Stromal cell of bone marrow (primary cell): Measurements from ENCODE around the gene FN3KRP.
"Not testable (repeated sequence)": the region's sequence is repeated elsewhere in the genome, so short reads cannot be mapped to it uniquely, and the experiment has no call there.

ENCODE experiments used
- DNase-seq: peaks from one replicate; pipeline ENCODE4 v3.0.0-alpha.2; 2012; ENCODE audit warnings: low read depth

FN3KRP gene

GRCh38 chr17:82744736-82745135 is 28.2 kb downstream of the FN3KRP start:
- DNase-seq, result not testable (repeated sequence)

DNA sequence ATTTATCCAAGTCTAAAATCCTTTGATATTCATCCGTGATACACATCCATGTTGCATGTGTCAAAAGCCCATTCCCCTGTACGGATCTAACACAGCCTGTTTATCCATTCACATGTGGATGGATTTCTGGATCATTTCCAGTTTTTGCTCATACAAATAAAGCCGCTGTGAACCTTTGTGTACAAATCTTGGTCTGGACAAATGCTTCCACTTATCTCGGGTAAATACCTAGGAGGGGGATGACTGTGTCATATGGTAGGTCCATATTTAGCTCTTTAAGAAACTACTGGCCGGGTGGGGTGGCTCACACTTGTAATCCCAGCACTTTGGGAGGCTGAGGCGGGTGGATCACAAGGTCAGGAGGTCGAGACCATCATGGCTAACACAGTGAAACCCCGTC is 29.0 kb downstream of the FN3KRP start:
- DNase-seq, result no peak

DNA sequence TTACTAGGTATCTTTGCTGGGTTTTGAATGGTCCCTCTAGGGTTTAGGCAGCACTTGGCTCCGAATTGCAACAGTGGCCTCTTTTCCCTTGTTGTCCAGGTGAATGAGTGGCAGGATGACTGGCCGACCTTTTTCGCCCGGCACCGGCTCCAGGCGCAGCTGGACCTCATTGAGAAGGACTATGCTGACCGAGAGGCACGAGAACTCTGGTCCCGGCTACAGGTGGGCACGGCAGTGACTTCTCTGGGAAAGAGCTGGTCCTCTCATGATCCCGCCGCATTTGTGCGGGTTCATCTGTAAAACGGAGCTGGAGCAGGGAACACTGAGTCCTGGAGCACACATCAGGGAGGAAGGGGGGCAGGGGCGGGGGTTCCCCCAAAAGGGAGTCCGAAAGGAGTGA is 32.2 kb downstream of the FN3KRP start:
- no peak for DNase-seq

- no peak for DNase-seq
Observed at GRCh38 chr17:82750241-82750908, 33.9 kb downstream of the FN3KRP start.

GRCh38 chr17:82751171-82751570 is 34.7 kb downstream of the FN3KRP start:
- no peak for DNase-seq

GRCh38 chr17:82751571-82752370 is 35.3 kb downstream of the FN3KRP start, which contains the start of gene TBCD:
TSS of gene TBCD (plus strand) at chr17:82752065. CDS start at chr17:82752194, 129 bp downstream.
- DNase-seq, result peak; percentile 68

- DNase-seq, result no peak
Observed at GRCh38 chr17:82752371-82753200, 36.1 kb downstream of the FN3KRP start.

DNA sequence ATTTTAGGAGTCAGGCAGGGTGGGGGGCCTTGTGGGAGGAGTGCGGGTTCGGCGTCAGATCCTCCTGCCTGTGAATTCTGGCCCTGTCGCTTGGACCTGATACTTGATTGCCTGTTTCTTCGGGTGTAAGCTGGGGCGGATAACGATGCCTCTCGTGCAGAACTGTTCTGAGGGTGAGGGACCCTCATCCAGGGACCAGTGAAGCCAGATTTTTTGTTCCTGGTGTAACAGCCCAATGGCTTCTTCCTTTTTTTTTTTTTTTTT is 36.6 kb downstream of the FN3KRP start:
- no peak for DNase-seq

DNA sequence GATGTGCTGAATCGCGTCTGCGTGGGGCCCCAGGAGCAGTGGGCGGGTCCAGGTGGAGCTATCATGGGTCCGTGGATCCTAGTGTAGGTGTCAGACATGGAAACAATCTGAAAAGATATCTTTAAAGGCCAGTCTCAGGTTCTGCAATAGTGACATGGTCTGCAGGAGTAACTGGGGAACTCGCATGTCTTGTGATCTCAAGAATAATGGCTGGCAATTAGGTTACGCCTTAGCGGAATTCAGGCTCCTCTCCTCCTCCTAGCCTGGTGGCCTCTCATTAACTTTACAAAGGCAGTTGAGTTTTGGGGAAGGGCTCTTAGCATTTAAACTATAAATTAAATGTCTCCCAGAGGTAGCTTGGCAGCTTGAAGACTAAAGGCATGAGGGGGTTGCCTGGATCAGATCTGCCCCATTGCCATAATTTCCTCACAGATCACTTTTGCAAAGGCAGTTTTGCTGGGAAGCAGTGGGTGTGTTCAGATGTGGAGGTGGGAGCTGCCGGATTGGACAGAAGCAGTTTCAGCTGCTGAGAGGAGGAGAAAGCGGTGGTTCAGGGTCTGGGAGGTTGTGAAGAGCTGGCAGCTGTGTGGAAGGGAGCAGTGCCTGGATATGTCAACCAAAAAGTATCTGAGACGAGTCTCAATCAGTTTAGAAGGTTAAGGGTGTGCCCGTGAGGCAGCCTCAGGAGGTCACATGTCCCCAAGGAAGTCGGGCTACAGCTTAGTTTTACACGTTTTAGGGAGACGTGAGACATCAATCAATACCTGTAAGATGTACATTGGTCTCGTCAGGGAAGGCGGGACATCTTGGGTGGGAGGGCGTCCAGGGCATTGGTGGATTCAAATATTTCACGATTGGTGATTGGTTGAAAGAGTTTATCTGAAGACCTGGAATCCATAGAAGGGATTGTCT is 38.0 kb downstream of the FN3KRP start:
- DNase-seq, result no peak

DNA sequence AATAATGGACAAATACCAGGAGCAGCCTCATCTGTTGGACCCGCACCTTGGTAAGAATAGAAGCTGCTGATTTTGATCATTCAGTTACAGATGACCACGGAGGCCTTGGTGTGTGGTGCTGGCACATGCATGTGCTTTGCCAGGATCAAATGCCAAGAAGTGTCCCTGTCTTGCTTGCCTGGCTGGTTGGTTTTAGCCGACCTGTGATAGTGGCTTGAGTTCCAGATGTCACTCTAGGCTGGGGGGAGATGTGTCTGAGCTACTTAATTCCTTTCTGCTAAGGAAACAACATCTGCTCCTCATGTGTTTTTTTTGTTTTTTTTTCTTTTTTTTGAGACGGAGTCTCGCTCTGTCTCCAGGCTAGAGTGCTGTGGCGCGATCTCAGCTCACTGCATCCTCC is 39.7 kb downstream of the FN3KRP start:
- DNase-seq, result no peak

GRCh38 chr17:82765371-82765770 is 48.9 kb downstream of the FN3KRP start:
- no peak for DNase-seq

GRCh38 chr17:82767041-82767754 is 50.7 kb downstream of the FN3KRP start:
- no peak for DNase-seq

DNA sequence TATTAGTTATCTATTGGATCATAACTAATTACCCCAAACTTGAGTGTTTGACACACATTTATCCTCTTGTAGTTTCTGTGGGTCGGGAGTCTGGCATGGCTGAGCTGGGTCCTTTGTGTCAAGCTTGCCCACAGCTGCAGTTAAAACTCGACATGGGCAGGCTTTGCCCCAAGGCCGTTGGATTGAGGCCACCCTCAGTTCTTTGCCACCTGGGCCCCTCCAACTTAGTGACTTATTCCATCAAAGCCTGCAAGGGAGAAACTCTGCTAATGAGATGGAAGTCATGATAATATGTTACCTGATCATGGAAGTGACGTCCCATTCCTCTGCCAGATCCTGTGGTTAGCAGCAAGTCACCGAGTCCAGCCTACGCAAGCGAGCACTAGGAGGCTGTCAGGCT is 52.5 kb downstream of the FN3KRP start:
- DNase-seq, result no peak

DNA sequence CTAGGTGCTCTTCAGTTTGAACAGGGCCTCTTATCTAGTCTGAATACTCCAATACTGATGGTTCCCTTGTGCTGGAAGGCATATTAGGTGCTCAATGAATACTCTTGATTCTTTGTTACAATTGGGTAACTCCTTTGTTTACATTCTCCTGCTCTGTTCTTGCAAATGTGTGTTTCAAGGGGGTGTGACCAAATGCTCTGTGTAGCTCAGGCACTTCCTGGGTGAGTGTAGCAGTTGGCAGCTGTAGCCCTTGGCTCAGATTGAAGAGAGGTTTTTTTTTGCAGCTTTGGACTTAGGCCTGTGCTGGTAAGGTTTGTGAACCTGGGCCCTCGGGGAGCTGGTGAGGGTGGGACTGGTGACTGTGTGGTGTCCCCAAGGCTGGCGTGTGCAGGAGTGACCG is 55.5 kb downstream of the FN3KRP start:
- no peak for DNase-seq

DNA sequence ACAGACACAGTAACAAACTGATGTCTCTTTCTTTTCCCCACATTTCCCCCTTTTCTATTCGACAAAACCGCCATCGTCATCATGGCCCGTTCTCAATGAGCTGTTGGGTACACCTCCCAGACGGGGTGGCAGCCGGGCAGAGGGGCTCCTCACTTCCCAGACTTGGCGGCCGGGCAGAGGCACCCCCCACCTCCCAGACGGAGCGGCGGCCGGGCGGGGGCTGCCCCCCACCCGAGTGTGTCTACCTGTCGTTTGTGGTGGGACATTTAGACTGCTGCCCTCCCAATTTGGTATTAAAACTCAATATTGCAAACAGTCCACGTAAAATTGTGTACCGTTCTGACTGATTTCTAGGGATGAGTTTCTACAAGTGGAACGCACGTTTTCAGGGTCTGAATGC is 58.0 kb downstream of the FN3KRP start:
- not testable (repeated sequence) for DNase-seq

DNA sequence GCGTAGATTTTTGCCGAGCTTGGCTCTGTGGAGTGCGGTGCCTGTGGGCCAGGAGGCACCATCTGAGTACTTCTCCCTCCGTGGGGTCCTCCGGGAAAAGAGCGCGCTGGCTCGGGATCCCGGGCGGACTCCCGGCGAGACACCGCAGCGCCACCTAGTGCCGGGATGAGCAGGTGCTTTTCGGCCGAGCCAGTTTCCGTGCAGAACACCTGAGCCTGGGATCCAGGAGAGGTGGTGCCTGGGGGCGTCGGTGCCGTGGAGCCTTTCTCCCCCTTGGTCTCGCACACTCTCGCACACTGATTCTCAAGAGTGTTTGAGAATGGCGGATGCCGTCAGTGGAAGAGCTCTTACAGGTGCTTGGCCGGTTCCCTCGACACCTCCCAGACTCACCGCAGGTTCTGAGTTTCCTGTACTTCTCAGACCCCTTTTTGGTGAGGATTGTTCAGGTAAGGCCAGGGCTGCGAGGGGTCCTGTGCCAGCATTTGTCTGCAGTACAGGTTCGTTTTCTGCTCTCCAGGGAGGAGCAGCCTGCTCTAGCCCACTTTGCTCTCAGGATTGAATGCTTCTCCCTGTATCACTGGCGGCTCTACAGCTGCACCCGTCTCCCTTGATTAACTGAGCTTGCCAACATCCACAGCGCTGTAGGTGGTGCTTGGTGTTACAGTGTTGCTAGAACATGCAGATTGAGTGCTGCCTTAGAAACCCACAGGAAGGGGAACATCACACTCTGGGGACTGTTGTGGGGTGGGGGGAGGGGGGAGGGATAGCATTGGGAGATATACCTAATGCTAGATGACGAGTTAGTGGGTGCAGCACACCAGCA is 58.7 kb downstream of the FN3KRP start:
- no peak for DNase-seq

GRCh38 chr17:82776454-82776853 is 59.9 kb downstream of the FN3KRP start:
- no peak for DNase-seq
